NCI-H2171 (cell line): Measurements from ENCODE around the gene SMIM38.

Experiments
- DNase-seq: peaks from one replicate; lab custom pipeline; 2025; lab: John Stamatoyannopoulos, UW

Gene SMIM38

GRCh38 chr11:69160296-69161116 lies 4.8 kb downstream of the SMIM38 start:
- no peak for DNase-seq

GRCh38 chr11:69161117-69161407 lies 5.3 kb downstream of the SMIM38 start:
- DNase-seq: no peak

GRCh38 chr11:69162505-69162904 lies 6.8 kb downstream of the SMIM38 start:
- DNase-seq: no peak

GRCh38 chr11:69163842-69164241 lies 8.1 kb downstream of the SMIM38 start:
- no peak for DNase-seq

- DNase-seq: no peak
Observed at GRCh38 chr11:69164824-69165223, 9.1 kb downstream of the SMIM38 start.

- no peak for DNase-seq
Observed at GRCh38 chr11:69165775-69166174, 10.0 kb downstream of the SMIM38 start.

- DNase-seq: no peak
Observed at GRCh38 chr11:69166218-69167115, 10.7 kb downstream of the SMIM38 start.

- no peak for DNase-seq
Observed at GRCh38 chr11:69167130-69167915, 11.6 kb downstream of the SMIM38 start.

GRCh38 chr11:69167916-69168691 lies 12.4 kb downstream of the SMIM38 start:
- DNase-seq: no peak

- no peak for DNase-seq
Observed at GRCh38 chr11:69169479-69169878, 13.7 kb downstream of the SMIM38 start.

- DNase-seq: no peak
Observed at GRCh38 chr11:69170704-69171103, 15.0 kb downstream of the SMIM38 start.

- DNase-seq: no peak
Observed at GRCh38 chr11:69171476-69172240, 15.9 kb downstream of the SMIM38 start.

GRCh38 chr11:69172674-69173073 lies 16.9 kb downstream of the SMIM38 start:
- DNase-seq: no peak

GRCh38 chr11:69173331-69173730 lies 17.6 kb downstream of the SMIM38 start:
- DNase-seq: no peak

- DNase-seq: no peak
Observed at GRCh38 chr11:69173925-69174581, 18.3 kb downstream of the SMIM38 start.

- no peak for DNase-seq
Observed at GRCh38 chr11:69174841-69175240, 19.1 kb downstream of the SMIM38 start.

GRCh38 chr11:69178819-69179482 lies 23.2 kb downstream of the SMIM38 start:
- DNase-seq: no peak

GRCh38 chr11:69180226-69180625 lies 24.5 kb downstream of the SMIM38 start:
- no peak for DNase-seq

GRCh38 chr11:69180726-69181125 lies 25.0 kb downstream of the SMIM38 start:
- DNase-seq: no peak

GRCh38 chr11:69183613-69184012 lies 27.9 kb downstream of the SMIM38 start:
- DNase-seq: no peak
